HG03521 (cell line): ENCODE results near the gene DHX58.

Experiments
- ATAC-seq: cut with Tn5 transposase; IDR thresholded peaks from one replicate; pipeline ENCODE4 v1.9.1; 2021; ENCODE audit warnings: mild to moderate bottlenecking, moderate library complexity; ENCODE audit not compliant: unreplicated experiment

The DHX58 gene

GRCh38 chr17:42056635-42057034, 55.9 kb downstream of the DHX58 start:
- no peak for ATAC-seq

GRCh38 chr17:42055496-42055895, 57.0 kb downstream of the DHX58 start:
- no peak for ATAC-seq

GRCh38 chr17:42055027-42055426, 57.5 kb downstream of the DHX58 start:
- no peak for ATAC-seq

- ATAC-seq: no peak
Observed at GRCh38 chr17:42053731-42054500, 58.6 kb downstream of the DHX58 start.

- no peak for ATAC-seq
Observed at GRCh38 chr17:42052346-42052877, 60.1 kb downstream of the DHX58 start.

- no peak for ATAC-seq
Observed at GRCh38 chr17:42051645-42052044, 60.9 kb downstream of the DHX58 start.
